Adrenal gland (tissue), 5 donors: Measurements from ENCODE around the gene LPCAT3.

Experiments
- CTCF ChIP-seq, 6 experiments: fragments of 450-650 bp in 4 of 6; fragments of 200-600 bp in 2 of 6; sonication (generic) in 1 of 6; IDR thresholded peaks; 1 replicate in 5 of 6; 2 replicates in 1 of 6; pipeline versions ENCODE4 v1.5.1 to v1.8.0; 2016 to 2021; ENCODE audit warnings: antibody characterized with exemption in 6 of 6, mild to moderate bottlenecking in 2 of 6, moderate library complexity in 1 of 6
- POLR2A ChIP-seq, 2 donors: fragments of 450-650 bp; IDR thresholded peaks; one replicate each; pipeline ENCODE4 v1.6.1; 2017; ENCODE audit warnings: antibody characterized with exemption in 2 of 2, mild to moderate bottlenecking in 2 of 2, moderate library complexity in 1 of 2
- donor health status: DM: no; HTN: no; CAD: no.

DNA sequence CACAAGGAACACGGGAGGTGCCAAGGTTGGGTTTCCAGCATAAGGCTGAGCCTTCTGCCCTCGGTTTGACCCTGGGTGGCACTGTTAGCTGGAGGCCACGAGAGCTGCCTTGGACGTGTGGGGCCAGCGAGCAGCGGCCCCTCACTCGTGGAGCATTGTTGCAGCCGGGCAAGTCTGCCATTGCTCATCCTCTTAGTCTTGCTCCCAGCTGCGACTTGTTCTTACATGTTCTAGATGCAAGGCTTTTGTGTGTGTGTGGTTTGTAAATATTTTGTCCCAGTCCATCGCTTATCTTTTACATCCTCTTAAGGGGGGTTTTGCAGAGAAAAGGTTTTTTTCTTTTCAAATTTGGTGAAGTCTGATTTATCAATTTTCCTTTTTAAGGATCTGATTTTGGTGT lies 21.1 kb upstream of the LPCAT3 start:
- no peak for TF ChIP-seq CTCF (IDR thresholded peaks at IDR 0.05)
- no peak for TF ChIP-seq POLR2A (IDR thresholded peaks at IDR 0.05)
